Endodermal cell (in vitro differentiated cells): ENCODE measurements around the gene PCOLCE2. TPM values are rescaled to one million over a fixed set of nuclear protein-coding genes. Genes with fewer than 3 reads are reported as not detected.

Experiments
- DNase-seq: peaks from one replicate; pipeline ENCODE4 v3.0.0-alpha.2; 2017
- H3K27ac ChIP-seq: 2 replicates; pipeline ENCODE4 v1.5.1; 2013; ENCODE audit warnings: mild to moderate bottlenecking, low read depth, low read length, moderate library complexity
- H3K27me3 ChIP-seq: 2 replicates; pipeline ENCODE4 v1.6.1; 2013; ENCODE audit warnings: mild to moderate bottlenecking, low read length, moderate library complexity; ENCODE audit not compliant: insufficient read depth, control insufficient read depth, poor library complexity, severe bottlenecking
- H3K36me3 ChIP-seq: 2 replicates; pipeline ENCODE4 v1.7.0; 2013; ENCODE audit warnings: mild to moderate bottlenecking, low read length, moderate library complexity; ENCODE audit not compliant: control insufficient read depth, insufficient read depth
- H3K4me1 ChIP-seq: one replicate; pipeline ENCODE4 v1.7.0; 2013; ENCODE audit warnings: low read length; ENCODE audit not compliant: control insufficient read depth, insufficient read depth
- H3K4me3 ChIP-seq: 2 replicates; pipeline ENCODE4 v1.5.1; 2013; ENCODE audit warnings: mild to moderate bottlenecking, low read length, moderate library complexity
- H3K9ac ChIP-seq: 2 replicates; pipeline ENCODE4 v1.6.1; 2013; ENCODE audit warnings: mild to moderate bottlenecking, low read length, moderate library complexity; ENCODE audit not compliant: poor library complexity, severe bottlenecking; ENCODE audit errors: extremely low read depth
- H3K9me3 ChIP-seq: 2 replicates; pipeline ENCODE4 v1.6.1; 2013; ENCODE audit warnings: mild to moderate bottlenecking, low read length, moderate library complexity; ENCODE audit not compliant: control insufficient read depth
- H3K27ac Mint-ChIP-seq: 2 replicates; pipeline ENCODE4 v1.8.0; 2020; ENCODE audit warnings: mixed read lengths
- H3K27me3 Mint-ChIP-seq: 2 replicates; pipeline ENCODE4 v1.8.0; 2021; ENCODE audit warnings: mild to moderate bottlenecking, mixed read lengths; ENCODE audit not compliant: insufficient read depth
- H3K36me3 Mint-ChIP-seq: 2 replicates; pipeline ENCODE4 v1.8.0; 2020; ENCODE audit warnings: low read depth, mixed read lengths
- H3K4me1 Mint-ChIP-seq: 2 replicates; pipeline ENCODE4 v1.8.0; 2020; ENCODE audit warnings: mixed read lengths
- H3K4me3 Mint-ChIP-seq: 2 replicates; pipeline ENCODE4 v1.8.0; 2020; ENCODE audit warnings: mild to moderate bottlenecking, moderate library complexity, mixed read lengths
- H3K9me3 Mint-ChIP-seq: 2 replicates; pipeline ENCODE4 v1.8.0; 2020; ENCODE audit warnings: mild to moderate bottlenecking, mixed read lengths
- WGBS, 2 experiments: methylation state at CpG; one replicate each; pipeline versions ENCODE4 v1.1.5 to v1.1.7; 2013; ENCODE audit warnings: missing lambda C conversion rate in 2 of 2, mixed read lengths in 1 of 2; ENCODE audit not compliant: insufficient coverage in 1 of 2, insufficient read length in 1 of 2; 5-methylcytosine and 5-hydroxymethylcytosine counted together
- total RNA-seq, 2 donors: library from RNA; stranded (reverse); fragmentation: NEBNext Ultra II Directional in 1 of 2; extraction: Animal tissue kit (Norgen Biotek cat#: 25700) in 1 of 2; gene quantifications; 2 replicates in 1 of 2; 3 replicates in 1 of 2; pipeline ENCODE4 v1.2.1, GENCODE V29; 2021
- TF ChIP-seq, protein P1 (sequence below): fragments of 200-600 bp; sonication (generic); conservative IDR thresholded peaks from 2 replicates; pipeline ENCODE4 v1.5.0; 2021; ENCODE audit warnings: antibody characterized with exemption, mild to moderate bottlenecking

Gene PCOLCE2
- total RNA-seq, 2 donors from 2014 or later: 17.0 to 18.0 TPM

DNA sequence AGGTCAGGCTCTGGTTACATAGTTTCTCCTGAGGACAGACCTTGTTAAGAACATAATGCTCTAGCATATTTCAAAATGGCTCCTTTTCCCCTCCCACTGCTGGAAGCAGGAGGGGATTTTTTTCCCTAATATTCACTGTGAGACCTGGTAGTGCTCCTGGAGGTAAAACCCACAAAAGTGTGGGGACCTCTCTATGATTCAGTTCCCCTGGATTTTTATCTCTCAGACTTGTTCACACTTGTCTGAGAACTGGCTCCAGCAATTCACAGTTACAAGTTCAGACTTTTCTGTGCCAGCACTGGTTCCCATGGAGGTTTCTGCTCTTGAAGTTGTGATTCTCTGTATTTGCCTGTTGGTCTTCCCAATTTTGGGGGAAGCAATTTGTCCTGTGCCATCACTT, 36.3 kb upstream of the PCOLCE2 start:
- Histone ChIP-seq H3K27ac (no peak overlapping the region), H3K4me1 (no peaks in the 10 kb centered on the region), H3K9me3 (peaks cover 12% of the 10 kb centered on the region), H3K27me3 (no peaks in the 10 kb centered on the region), H3K36me3 (no peaks in the 10 kb centered on the region), H3K9ac (no peak overlapping the region), H3K4me3 (no peak overlapping the region)
- TF ChIP-seq, protein P1, sequence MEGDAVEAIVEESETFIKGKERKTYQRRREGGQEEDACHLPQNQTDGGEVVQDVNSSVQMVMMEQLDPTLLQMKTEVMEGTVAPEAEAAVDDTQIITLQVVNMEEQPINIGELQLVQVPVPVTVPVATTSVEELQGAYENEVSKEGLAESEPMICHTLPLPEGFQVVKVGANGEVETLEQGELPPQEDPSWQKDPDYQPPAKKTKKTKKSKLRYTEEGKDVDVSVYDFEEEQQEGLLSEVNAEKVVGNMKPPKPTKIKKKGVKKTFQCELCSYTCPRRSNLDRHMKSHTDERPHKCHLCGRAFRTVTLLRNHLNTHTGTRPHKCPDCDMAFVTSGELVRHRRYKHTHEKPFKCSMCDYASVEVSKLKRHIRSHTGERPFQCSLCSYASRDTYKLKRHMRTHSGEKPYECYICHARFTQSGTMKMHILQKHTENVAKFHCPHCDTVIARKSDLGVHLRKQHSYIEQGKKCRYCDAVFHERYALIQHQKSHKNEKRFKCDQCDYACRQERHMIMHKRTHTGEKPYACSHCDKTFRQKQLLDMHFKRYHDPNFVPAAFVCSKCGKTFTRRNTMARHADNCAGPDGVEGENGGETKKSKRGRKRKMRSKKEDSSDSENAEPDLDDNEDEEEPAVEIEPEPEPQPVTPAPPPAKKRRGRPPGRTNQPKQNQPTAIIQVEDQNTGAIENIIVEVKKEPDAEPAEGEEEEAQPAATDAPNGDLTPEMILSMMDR: no peak
- H3K36me3 Mint-ChIP-seq: no peaks in the 10 kb centered on the region
- DNase-seq: no peak
- peaks cover 10% of the 10 kb centered on the region for H3K9me3 Mint-ChIP-seq
- peaks cover 5% of the 10 kb centered on the region for H3K27me3 Mint-ChIP-seq
- peaks cover 3% of the 10 kb centered on the region for H3K4me1 Mint-ChIP-seq
- no peak overlapping the region for H3K27ac Mint-ChIP-seq
- H3K4me3 Mint-ChIP-seq: no peak overlapping the region

DNA sequence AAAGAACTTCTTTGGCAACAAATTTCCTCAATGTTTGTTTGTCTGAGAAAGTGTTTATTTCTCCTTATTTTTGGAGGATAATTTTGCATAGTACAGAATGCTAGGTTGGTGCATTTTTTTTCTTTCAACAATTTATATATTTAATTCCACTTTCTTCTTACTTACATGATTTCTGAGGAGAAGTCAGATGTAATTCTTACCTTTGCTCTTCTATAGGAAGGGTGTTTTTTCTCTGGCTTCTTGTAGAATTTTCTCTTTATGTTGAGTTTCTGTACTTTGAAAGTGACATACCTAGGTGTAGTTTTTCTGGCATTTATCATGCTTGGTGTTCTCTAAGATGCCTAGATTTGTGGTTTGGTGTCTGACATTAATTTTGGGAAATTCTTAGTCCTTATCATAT, 34.8 kb upstream of the PCOLCE2 start:
- TF ChIP-seq, protein P1: no peak
- no peak overlapping the region for H3K9ac ChIP-seq
- no peak overlapping the region for H3K4me3 ChIP-seq
- Mint-ChIP-seq H3K36me3 (no peaks in the 10 kb centered on the region), H3K4me1 (peaks cover 3% of the 10 kb centered on the region), H3K9me3 (peaks cover 10% of the 10 kb centered on the region), H3K4me3 (no peak overlapping the region), H3K27ac (no peak overlapping the region), H3K27me3 (peaks cover 7% of the 10 kb centered on the region)
- H3K27me3 ChIP-seq: no peaks in the 10 kb centered on the region
- H3K4me1 ChIP-seq: no peaks in the 10 kb centered on the region
- H3K9me3 ChIP-seq: peaks cover 12% of the 10 kb centered on the region
- H3K27ac ChIP-seq: no peak overlapping the region
- no peaks in the 10 kb centered on the region for H3K36me3 ChIP-seq
- no peak for DNase-seq

GRCh38 chr3:142916605-142917004, 27.7 kb upstream of the PCOLCE2 start:
- Mint-ChIP-seq H3K4me3 (no peak overlapping the region), H3K4me1 (peaks cover 5% of the 10 kb centered on the region)
- WGBS, 2 experiments: 90 to 94% methylated on average over 2 of the region's 2 CpGs

More at GRCh38 chr3:142916605-142917004, 27.7 kb upstream of the PCOLCE2 start:
- Histone ChIP-seq H3K9ac (no peak overlapping the region), H3K4me1 (no peaks in the 10 kb centered on the region), H3K27ac (no peak overlapping the region), H3K36me3 (no peaks in the 10 kb centered on the region), H3K9me3 (no peaks in the 10 kb centered on the region), H3K27me3 (no peaks in the 10 kb centered on the region), H3K4me3 (no peak overlapping the region)
- Mint-ChIP-seq H3K36me3 (no peaks in the 10 kb centered on the region), H3K9me3 (no peaks in the 10 kb centered on the region), H3K27me3 (peaks cover 12% of the 10 kb centered on the region), H3K27ac (no peak overlapping the region)
- TF ChIP-seq, protein P1: no peak
- no peak for DNase-seq
